ENCODE measurements around the gene LENG8.
"Not testable (repeated sequence)": the region's sequence is repeated elsewhere in the genome, so short reads cannot be mapped to it uniquely, and the experiment has no call there.

Gene LENG8

DNA sequence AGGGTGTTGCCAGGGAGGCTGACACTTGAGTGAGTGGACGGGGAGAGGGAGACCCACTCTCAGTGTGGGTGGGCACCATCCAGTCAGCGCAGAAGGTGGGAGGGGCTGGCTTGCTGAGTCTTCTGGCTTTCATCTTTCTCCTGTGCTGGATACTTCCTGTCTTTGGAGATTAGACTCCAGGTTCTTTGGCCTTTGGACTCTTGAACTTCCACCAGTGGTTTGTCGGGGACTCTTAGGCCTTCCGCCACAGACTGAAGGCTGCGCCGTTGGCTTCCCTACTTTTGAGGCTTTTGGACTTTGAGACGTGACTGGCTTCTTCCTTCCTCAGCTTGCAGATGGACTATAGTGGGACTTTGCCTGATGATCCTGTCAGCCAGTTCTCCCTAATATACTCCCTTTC, 4.3 kb upstream of the LENG8 start:
- no peak for DNase-seq (ENCODE audit: low spot score)

DNA sequence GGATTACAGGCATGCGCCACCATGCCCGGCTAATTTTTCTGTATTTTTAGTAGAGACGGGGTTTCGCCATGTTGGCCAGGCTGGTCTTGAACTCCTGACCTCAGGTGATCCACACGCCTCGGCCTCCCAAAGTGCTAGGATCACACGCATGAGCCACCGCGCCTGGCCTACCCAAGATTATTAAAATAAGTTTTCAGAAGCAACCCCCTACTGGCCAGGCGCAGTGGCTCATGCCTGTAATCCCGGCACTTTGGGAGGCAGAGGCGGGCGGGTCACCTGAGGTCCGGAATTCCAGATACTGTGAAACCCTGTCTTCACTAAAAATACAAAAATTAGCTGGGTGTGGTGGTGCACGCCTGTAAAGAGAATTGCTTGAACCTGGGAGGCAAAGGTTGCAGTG, 2.6 kb upstream of the LENG8 start:
- DNase-seq (ENCODE audit: low spot score) = not testable (repeated sequence)

GRCh38 chr19:54448040-54448773, 792 bp upstream of the LENG8 start:
- DNase-seq (ENCODE audit: low spot score) = peak; percentile 73

- DNase-seq (ENCODE audit: low spot score) = no peak
These were observed 686 bp downstream of the LENG8 start for GRCh38 chr19:54449701-54450069.

- DNase-seq (ENCODE audit: low spot score) = peak; percentile 66
These were observed 2.4 kb downstream of the LENG8 start for GRCh38 chr19:54451331-54451871.

DNA sequence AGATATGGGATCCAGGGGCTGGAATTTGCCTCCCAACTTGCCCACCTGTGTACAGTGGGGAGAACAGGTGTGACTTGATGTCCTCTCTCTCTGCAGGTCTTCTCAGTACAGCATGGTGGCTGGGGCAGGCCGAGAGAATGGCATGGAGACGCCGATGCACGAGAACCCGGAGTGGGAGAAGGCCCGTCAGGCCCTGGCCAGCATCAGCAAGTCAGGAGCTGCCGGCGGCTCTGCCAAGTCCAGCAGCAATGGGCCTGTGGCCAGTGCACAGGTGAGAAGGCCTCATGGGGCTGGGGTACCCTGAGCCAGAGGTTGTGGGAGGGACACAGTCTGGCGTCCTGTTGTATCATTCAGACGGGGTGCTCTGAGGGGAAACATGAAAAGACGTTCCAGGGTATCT, 3.0 kb downstream of the LENG8 start:
- DNase-seq (ENCODE audit: low spot score) = no peak

GRCh38 chr19:54452626-54453025, 3.6 kb downstream of the LENG8 start:
- no peak for DNase-seq (ENCODE audit: low spot score)

- no peak for DNase-seq (ENCODE audit: low spot score)
These were observed 5.2 kb downstream of the LENG8 start for GRCh38 chr19:54453921-54454780.

- DNase-seq (ENCODE audit: low spot score) = no peak
These were observed 6.0 kb downstream of the LENG8 start for GRCh38 chr19:54454781-54455675.

DNA sequence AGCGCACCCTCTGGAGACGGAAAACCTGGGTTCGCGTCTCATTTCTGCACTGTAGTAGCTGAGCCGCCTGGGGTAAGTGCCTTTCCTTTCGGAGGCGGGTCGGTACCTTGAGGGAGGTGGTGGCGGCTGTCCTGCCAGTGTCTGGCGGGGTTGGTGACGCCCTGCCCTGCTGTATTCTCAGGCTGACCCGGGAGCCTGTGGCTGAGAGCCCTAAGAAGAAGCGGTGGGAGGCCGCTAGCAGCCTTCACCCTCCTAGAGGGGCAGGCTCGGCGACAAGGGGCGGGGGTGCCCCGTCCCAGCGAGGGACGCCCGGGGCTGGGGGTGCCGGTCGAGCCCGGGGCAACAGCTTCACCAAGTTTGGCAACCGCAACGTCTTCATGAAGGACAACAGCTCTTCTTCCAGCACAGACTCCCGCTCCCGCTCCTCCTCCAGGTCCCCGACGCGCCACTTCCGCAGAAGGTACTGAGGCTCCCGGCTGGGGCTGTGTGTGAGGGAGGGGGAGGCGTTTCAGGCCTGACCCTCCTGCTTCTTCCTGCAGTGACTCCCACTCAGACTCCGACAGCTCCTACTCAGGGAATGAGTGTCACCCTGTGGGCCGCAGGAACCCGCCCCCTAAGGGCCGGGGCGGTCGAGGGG, 6.9 kb downstream of the LENG8 start:
- no peak for DNase-seq (ENCODE audit: low spot score)

DNA sequence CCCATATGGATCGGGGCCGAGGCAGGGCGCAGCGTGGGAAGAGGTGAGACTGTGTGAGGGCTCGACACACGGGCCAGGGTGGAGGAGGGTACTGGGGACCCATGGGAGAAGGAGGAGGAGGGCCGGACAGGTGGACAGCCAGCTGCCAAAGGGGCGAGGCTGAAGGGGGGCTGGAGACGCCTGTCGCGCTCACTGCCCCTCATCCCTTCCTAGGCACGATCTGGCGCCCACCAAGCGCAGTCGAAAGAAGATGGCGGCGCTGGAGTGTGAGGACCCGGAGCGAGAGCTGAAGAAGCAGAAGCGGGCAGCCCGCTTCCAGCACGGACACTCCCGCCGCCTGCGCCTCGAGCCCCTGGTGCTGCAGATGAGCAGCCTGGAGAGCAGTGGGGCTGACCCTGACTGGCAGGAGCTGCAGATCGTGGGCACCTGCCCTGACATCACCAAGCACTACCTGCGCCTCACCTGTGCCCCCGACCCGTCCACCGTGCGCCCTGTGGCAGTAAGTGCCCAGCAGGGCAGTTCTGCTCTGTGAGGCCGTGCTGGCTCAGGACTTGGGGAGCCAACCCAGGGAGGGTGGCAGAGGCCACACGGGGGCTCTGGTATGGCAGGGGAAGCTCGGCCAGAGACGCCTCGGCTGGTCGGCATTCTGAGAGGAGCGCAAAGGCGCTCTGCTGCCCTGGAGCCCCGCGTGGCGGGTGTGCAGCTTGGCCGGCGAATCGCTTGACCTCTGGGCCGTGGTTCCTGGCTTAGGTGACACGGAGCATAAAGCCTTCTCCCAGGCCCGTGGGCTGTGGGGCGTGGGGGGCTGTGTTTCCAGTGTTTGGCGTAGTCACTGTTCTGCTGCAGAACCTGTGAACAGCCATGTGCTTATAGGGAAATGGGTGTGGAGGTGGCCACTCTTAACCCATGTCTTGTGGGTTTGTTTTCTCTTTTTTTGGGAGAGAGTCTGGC, 7.7 kb downstream of the LENG8 start:
- DNase-seq (ENCODE audit: low spot score) = no peak

GRCh38 chr19:54457773-54458647, 9.0 kb downstream of the LENG8 start:
- DNase-seq (ENCODE audit: low spot score) = no peak

GRCh38 chr19:54458648-54459281, 9.8 kb downstream of the LENG8 start:
- DNase-seq (ENCODE audit: low spot score) = no peak

DNA sequence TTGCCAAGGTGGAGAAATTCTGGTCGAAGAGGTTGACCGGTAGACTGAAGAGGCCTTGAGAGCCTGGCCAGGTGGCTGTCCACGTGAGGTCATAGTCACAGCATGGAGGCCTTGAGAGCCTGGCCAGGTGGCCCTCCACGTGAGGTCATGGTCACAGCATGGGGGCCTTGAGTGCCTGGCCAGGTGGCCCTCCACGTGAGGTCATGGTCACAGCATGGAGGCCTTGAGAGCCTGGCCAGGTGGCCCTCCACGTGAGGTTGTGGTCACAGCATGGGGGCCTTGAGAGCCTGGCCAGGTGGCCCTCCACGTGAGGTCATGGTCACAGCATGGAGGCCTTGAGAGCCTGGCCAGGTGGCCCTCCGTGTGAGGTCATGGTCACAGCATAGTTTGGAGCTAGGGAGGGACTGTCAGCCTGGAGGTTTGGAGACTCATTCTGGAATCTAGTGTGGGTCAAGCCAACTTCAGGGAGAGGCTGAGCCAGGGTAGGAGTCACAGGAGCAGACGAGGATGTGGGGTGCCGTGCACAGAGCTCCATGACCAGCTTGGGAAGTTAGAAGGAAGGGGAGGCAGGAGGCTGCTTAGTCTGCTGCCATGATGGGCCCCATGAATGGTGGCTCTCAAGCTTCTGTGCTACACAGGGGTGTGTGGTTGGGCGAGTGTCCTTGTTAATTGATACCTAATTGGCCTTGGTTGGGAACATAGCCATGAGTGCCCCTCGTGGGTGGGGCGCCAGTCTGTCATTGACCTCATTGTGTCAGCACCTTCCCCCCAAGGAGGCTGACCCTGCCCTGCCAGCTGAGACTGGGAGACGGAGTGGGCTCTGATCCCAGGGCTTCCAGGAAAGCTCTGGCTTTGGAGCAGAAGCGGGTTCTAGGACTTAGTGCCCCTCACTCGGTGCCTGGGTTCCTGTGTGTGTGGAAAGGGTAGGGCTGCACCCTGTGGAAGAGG, 10.6 kb downstream of the LENG8 start:
- DNase-seq (ENCODE audit: low spot score) = no peak

- no peak for DNase-seq (ENCODE audit: low spot score)
These were observed 11.4 kb downstream of the LENG8 start for GRCh38 chr19:54460230-54461005.

DNA sequence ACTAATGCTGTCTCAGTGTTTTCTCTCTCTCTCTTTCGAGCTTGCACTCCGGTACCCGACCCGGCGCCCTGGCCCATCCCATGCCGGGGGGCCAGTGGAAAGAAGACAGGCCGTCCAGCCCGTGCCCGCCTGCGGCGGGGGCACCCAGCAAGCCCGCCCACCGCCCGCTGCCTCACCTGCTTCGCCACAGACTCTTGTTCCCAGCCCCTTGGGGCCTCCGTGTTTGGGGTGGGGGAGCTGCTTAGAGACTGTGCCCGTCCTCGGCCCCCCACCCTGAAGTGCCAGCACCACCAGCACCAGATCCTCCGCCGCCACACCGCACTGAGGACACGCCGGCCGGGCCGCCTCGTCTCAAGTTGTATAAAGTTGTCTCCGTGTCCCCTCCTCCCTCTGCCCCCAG, 12.2 kb downstream of the LENG8 start:
- DNase-seq (ENCODE audit: low spot score) = no peak

DNA sequence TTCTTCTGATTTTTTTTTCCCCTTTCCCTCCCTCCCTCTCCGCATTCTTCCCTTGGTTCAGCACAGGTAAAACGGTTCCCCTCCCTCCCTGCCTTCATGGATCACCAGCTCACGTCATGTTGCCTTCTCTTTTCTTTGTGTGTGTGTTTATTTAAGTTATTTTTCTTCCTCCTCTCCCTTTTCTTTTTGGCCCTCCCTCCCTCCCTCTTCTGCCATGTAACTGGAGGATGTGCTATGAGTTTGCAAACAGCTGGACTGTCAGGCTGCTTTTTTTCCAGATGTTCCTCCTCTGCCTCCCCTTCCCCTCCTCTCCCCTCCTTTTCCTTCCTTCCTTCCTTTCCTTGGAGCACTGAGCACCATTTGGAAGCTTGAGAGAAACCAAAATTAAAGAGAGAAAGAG, 12.6 kb downstream of the LENG8 start:
- DNase-seq (ENCODE audit: low spot score) = no peak
